MCF 10A (cell line): ENCODE measurements around the gene MSLN. TPM values are rescaled to one million over a fixed set of nuclear protein-coding genes. Genes with fewer than 3 reads are reported as not detected.

Experiments used
- BruUV-seq: library from RNA; stranded (reverse); fragments of 400-500 nt; replicated peaks from 2 replicates; lab custom pipeline; 2021; lab: Mats Ljungman, UMichigan
- CTCF ChIA-PET: fragments of 300-600 bp; sonication (Branson Sonifier 250); formaldehyde crosslinking; extraction: SDS; loops from one replicate; lab custom pipeline; 2021; ENCODE audit warnings: antibody characterized with exemption, inconsistent platforms; lab: Yijun Ruan, JAX
- POLR2A ChIA-PET: fragments of 300-600, 350-650 bp; sonication (Branson Sonifier 250); formaldehyde crosslinking; extraction: SDS; loops from one replicate; lab custom pipeline; 2020; ENCODE audit warnings: antibody characterized with exemption, inconsistent platforms; lab: Yijun Ruan, JAX
- DNase-seq: peaks from one replicate; pipeline ENCODE4 v3.0.0-alpha.2; 2018; ENCODE audit not compliant: unreplicated experiment
- H3K27ac Mint-ChIP-seq: one replicate; pipeline ENCODE4 v1.8.0; 2022; ENCODE audit warnings: mild to moderate bottlenecking, low read depth, mixed read lengths; ENCODE audit not compliant: unreplicated experiment
- H3K27me3 Mint-ChIP-seq: one replicate; pipeline ENCODE4 v1.8.0; 2022; ENCODE audit warnings: mixed read lengths; ENCODE audit not compliant: insufficient read depth, unreplicated experiment
- H3K36me3 Mint-ChIP-seq: one replicate; pipeline ENCODE4 v1.8.0; 2022; ENCODE audit warnings: mild to moderate bottlenecking, moderate library complexity, mixed read lengths; ENCODE audit not compliant: insufficient read depth, unreplicated experiment
- H3K4me1 Mint-ChIP-seq: one replicate; pipeline ENCODE4 v1.8.0; 2022; ENCODE audit warnings: mixed read lengths; ENCODE audit not compliant: insufficient read depth, unreplicated experiment
- H3K4me3 Mint-ChIP-seq: one replicate; pipeline ENCODE4 v1.8.0; 2022; ENCODE audit warnings: mild to moderate bottlenecking, moderate library complexity, mixed read lengths; ENCODE audit not compliant: unreplicated experiment
- H3K9me3 Mint-ChIP-seq: one replicate; pipeline ENCODE4 v1.8.0; 2022; ENCODE audit warnings: mixed read lengths; ENCODE audit not compliant: unreplicated experiment
- intact Hi-C: fragments of 100-400 bp; cut with micrococcal nuclease; formaldehyde crosslinking; loops from 2 replicates; pipeline ENCODE4 v1.14.1; 2022
- total RNA-seq: library from RNA; stranded (reverse); gene quantifications from 2 replicates; pipeline ENCODE4 v1.2.3, GENCODE V29; 2022
- TF ChIP-seq, protein P1 (sequence below): fragments of 200-600 bp; IDR thresholded peaks from one replicate; pipeline ENCODE4 v1.8.0; 2022; ENCODE audit warnings: antibody characterized with exemption, mild to moderate bottlenecking; ENCODE audit not compliant: unreplicated experiment

MSLN gene
- total RNA-seq, 1 experiment from 2014 or later = 25.2 TPM

GRCh38 chr16:789191-789850 is 28.8 kb downstream of the MSLN start:
- Mint-ChIP-seq H3K4me3 (peak overlapping the region; percentile 77), H3K27ac (no peak overlapping the region), H3K4me1 (no peaks in the 10 kb centered on the region), H3K36me3 (peaks cover 9% of the 10 kb centered on the region), H3K27me3 (no peaks in the 10 kb centered on the region), H3K9me3 (no peaks in the 10 kb centered on the region)
- DNase-seq = no peak
- POLR2A ChIA-PET = interaction anchor here (0.8 to 1.1 kb wide), 3 partner anchors 48 to 105 kb away, joined by 3 to 4 read pairs (median 3); partner anchors contain the start of genes CIAO3 and JMJD8
- no TSS peak for BruUV-seq
- TF ChIP-seq, protein P1, sequence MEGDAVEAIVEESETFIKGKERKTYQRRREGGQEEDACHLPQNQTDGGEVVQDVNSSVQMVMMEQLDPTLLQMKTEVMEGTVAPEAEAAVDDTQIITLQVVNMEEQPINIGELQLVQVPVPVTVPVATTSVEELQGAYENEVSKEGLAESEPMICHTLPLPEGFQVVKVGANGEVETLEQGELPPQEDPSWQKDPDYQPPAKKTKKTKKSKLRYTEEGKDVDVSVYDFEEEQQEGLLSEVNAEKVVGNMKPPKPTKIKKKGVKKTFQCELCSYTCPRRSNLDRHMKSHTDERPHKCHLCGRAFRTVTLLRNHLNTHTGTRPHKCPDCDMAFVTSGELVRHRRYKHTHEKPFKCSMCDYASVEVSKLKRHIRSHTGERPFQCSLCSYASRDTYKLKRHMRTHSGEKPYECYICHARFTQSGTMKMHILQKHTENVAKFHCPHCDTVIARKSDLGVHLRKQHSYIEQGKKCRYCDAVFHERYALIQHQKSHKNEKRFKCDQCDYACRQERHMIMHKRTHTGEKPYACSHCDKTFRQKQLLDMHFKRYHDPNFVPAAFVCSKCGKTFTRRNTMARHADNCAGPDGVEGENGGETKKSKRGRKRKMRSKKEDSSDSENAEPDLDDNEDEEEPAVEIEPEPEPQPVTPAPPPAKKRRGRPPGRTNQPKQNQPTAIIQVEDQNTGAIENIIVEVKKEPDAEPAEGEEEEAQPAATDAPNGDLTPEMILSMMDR = no peak
- intact Hi-C loops = loop anchor here (5.0 kb wide), 1 partner anchor 62 kb away; the partner anchor contains the start of genes CCDC78 and HAGHL
- CTCF ChIA-PET = interaction anchor here (3.2 kb wide), 1 partner anchor 78 kb away, joined by 21 read pairs; no protein-coding TSS in a partner anchor

GRCh38 chr16:790086-790485 is 29.6 kb downstream of the MSLN start:
- H3K4me3 Mint-ChIP-seq = peak overlapping the region; percentile 56
- no peaks in the 10 kb centered on the region for H3K27me3 Mint-ChIP-seq
- ChIA-PET CTCF (no interaction called here), POLR2A (interaction anchor here (0.7 to 1.0 kb wide), 3 partner anchors 10 to 49 kb away, joined by 3 read pairs; partner anchors contain the start of gene CIAO3)
- no peak for DNase-seq
- H3K9me3 Mint-ChIP-seq = no peaks in the 10 kb centered on the region
- H3K36me3 Mint-ChIP-seq = peaks cover 9% of the 10 kb centered on the region
- BruUV-seq = no TSS peak
- intact Hi-C loops = no loop called here
- no peaks in the 10 kb centered on the region for H3K4me1 Mint-ChIP-seq
- H3K27ac Mint-ChIP-seq = no peak overlapping the region
- TF ChIP-seq, protein P1 = no peak

GRCh38 chr16:791131-791530 is 30.6 kb downstream of the MSLN start:
- intact Hi-C loops = no loop called here
- no peak for DNase-seq
- H3K27ac Mint-ChIP-seq = no peak overlapping the region
- TF ChIP-seq, protein P1 = no peak
- no peaks in the 10 kb centered on the region for H3K27me3 Mint-ChIP-seq
- H3K4me3 Mint-ChIP-seq = no peak overlapping the region
- CTCF ChIA-PET = interaction anchor here (0.6 kb wide), 1 partner anchor 181 kb away, joined by 3 read pairs; no protein-coding TSS in a partner anchor
- H3K36me3 Mint-ChIP-seq = peaks cover 9% of the 10 kb centered on the region
- BruUV-seq = no TSS peak
- H3K9me3 Mint-ChIP-seq = no peaks in the 10 kb centered on the region
- POLR2A ChIA-PET = no interaction called here
- H3K4me1 Mint-ChIP-seq = peaks cover 5% of the 10 kb centered on the region

- BruUV-seq = no TSS peak
- Mint-ChIP-seq H3K4me3 (no peak overlapping the region), H3K27ac (no peak overlapping the region), H3K36me3 (peaks cover 9% of the 10 kb centered on the region), H3K4me1 (peaks cover 5% of the 10 kb centered on the region), H3K9me3 (no peaks in the 10 kb centered on the region), H3K27me3 (no peaks in the 10 kb centered on the region)
- POLR2A ChIA-PET = no interaction called here
- CTCF ChIA-PET = no interaction called here
- no peak for DNase-seq
- intact Hi-C loops = no loop called here
- TF ChIP-seq, protein P1 = no peak
These were observed 31.9 kb downstream of the MSLN start for GRCh38 chr16:792221-792995.
